HG02840 (cell line): ENCODE data around the gene RAMP1.
"Not testable (repeated sequence)": the region's sequence is repeated elsewhere in the genome, so short reads cannot be mapped to it uniquely, and the experiment has no call there.

ENCODE experiments used
- ATAC-seq: cut with Tn5 transposase; IDR thresholded peaks from one replicate; pipeline ENCODE4 v1.9.1; 2021; ENCODE audit warnings: mild to moderate bottlenecking, moderate library complexity, moderate number of reproducible peaks; ENCODE audit not compliant: unreplicated experiment, low FRiP score

The RAMP1 gene

DNA sequence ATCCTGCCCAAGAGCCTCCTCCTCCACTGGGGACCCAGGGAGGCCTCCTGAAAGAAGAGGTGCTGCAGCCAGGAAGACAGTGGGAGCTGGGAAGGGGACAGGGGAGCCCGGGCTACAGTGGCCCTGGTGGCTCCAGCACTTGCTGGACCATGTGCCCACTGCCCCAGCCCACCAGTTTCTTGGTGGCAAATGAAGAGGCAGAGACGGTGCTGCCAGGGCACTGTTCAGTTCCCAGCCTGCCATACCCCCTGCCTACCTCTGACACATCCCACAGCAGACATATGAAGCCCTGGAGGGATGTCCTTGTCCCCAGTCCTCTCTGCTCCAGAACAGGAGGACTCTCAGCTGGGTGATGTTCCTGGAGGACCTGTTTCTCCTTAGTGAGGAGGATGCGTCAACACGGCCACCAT lies 3.7 kb downstream of the RAMP1 start:
- ATAC-seq: no peak

DNA sequence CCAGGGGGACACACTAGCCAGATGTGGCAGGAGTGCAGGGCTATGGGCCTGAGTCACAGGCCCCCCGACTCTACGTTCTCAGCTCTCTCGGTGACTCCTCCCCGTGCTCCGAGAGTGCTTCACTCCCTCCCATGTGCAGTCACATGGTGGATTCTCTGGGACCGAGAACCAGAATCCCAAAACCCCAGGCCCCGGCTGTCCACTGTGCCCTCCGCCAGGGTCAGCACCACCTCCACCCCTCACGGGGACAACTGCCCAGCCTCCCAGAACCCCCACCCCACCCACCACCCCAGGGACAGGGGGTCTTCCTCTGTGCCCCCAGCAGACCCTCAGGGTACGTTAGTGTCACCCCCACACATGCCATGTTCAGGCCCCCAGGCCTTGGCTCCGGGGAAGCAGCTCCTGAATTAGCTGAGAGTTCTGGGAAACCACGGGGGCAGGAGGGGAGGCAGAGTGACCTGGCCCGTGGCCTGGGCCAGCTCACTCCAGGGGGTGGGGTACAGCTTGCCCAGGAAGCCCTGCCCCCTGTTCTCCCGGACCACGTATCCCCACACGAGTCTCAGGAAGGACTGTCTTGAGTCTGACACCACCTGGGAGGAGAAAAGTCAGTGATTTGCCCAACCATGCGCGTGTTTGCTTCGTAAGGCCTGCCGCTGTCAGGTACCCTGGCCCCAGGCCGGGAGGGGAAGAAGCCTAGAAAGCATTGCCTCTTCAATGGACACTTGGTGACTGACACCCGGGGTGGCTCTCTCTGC lies 4.4 kb downstream of the RAMP1 start:
- no peak for ATAC-seq

DNA sequence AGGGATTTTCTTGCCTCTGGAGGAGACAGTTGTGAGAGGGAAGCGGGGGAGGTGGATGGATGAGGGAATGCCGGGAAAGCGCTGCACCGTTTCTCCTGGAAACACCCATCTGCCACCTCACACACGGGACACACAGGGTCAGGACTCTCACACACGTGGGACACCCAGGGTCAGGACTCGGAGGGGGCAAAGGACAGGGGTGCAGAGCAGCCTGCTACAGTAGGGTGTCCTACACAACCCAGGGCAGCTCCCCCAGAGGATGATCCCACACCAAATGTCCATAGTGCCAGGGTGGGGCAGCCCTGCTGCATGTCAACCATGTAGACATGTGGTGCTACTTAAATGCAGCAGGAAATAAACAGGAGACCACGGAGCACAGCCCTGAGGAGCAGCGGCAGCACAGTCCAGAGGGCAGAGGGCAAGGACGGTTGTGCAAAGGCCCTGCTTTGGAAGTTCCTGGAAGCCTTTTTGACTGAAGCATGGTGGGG lies 5.1 kb downstream of the RAMP1 start:
- ATAC-seq: no peak

DNA sequence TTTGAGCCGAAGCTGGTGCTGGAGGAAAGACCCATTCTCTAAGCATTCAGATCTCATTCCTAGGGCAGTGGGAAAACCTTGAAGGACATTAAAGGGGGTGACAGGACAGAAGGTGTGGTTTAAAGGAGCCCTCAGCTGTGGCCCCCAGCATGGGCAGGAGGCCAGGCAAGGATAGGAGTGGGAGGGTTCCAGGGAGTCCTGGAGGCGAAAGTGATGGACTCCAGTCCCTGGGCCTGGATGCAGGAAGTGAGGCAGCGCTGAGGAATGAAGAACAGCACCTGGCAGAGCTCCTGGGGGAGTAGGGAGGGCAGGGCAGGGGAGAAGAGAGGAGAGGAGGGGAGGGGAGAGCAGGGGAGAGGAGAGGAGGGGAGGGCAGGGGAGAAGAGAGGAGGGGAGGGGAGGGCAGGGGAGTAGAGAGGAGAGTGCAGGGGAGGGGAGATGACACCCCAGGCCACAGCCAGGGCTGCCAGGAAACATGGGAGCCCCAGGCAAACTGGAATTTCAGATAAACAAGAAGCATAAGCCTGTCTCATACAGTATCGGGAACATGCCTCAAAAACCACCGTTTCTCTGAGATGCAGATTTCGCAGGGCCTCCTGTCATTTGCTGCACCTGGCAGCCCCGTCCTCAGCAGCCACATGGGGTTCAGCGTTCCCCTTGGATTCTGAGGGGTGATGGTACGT lies 5.7 kb downstream of the RAMP1 start:
- no peak for ATAC-seq

DNA sequence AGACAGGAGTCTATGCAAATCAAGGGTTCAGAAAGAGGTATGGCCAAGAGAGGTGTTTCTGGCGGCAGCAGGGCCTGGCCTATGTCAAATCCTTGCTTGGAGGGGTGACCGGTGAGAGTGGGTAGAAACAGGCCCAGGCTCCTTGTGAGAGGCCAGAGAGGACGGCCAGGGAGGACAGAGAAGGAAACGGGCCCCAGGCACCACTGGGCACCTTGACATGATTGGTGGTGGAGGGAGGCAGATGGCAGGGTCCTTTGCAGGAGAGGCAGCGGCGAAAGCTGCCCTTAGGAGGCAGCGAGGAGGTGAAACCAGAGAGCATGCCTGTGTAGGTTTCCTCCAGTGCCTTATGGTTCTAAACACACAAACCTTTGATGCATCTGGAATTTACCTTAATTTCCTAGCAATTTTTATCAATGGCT lies 6.2 kb downstream of the RAMP1 start:
- ATAC-seq: no peak

DNA sequence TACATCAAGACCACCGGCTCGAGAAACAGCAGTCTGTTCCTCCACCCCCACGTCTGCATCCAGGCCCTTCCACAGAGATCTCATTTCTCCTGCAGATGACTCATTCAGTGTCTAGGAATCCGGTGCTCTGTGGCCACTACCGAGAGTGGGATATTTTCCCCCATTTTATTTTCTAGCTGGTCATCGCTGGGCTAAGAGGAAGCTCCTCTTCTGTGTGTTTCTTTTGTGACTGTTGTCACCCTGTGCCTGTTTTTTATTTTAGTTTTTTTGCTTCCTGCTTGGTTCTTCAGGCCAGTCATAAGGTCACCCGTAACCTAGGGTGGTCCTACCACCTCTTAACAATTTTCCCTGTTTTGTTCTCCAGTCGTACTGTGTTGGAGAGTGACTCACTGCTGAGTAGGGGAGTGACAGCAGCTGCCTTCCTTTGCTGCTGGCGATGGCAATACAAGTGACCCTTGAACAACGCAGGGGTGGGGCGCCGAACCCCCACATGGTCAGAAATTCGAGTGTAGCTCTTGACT lies 6.7 kb downstream of the RAMP1 start:
- no peak for ATAC-seq

DNA sequence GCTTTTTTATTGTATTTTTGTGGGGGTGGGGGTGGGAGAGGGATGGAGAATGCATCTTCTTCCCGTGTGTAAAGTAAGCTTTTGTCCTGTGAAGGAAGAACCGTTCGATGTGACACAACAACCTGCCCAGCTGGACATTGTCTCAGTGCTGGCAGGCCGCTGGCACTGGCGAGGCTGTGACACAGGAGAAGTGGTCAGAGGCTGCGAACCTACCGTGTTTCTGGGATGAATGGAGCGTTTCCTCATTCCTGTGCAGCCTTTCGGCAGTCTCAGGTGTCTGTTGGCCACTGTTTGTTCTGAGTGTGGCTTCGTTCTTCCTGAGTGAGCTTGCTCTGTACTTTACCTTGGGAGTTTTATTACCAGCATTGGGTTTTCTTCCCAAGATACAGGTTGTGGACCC lies 8.0 kb downstream of the RAMP1 start:
- ATAC-seq: no peak

DNA sequence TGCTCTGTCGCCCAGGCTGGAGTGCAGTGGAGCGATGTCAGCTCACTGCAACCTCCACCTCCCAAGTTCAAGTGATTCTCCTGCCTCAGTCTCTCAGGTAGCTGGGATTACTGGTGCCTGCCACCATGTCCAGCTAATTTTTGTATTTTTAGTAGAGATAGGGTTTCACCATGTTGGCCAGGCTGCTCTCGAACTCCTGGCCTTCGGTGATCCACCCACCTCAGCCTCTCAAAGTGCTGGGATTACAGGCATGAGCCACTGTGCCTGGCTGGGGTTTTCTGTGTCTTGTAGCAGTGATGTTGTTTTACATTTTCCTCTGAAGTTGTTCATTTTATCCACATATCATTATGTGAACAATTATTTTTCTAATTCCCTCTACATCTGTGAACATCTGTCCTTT lies 8.7 kb downstream of the RAMP1 start:
- not testable (repeated sequence) for ATAC-seq

DNA sequence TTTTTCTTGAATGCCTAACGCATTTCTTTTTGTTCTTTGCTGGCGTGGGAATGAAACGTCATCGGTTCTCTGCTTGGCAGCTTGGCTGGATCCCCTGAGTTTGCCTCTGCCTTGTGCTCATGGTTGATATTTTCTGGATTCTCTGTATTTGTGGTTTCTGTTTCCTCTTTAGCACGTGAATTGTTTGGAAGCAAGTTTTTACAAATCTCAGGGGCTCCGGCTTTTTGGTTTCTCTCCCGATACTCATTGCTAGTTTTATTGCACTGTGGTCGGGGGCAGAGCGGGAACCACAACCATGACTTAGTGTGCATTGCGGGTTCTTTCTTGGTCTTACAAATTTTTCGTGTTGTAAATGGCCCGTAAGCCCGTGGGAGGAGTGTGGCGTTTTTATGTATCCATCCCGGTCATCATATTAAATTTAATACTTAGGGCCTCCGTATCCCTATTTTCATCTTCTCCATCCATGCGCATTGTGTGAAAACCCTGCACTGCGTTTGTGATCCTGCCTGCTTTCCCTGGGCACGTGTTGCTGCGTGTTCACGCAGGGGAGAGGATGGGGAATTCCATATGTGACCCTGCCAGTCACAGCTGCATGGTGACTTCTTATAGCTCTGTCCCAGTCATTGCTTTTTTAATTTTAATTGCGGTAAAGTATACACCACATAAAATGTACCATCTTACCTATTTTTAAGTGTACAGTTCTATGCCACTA lies 9.4 kb downstream of the RAMP1 start:
- no peak for ATAC-seq

DNA sequence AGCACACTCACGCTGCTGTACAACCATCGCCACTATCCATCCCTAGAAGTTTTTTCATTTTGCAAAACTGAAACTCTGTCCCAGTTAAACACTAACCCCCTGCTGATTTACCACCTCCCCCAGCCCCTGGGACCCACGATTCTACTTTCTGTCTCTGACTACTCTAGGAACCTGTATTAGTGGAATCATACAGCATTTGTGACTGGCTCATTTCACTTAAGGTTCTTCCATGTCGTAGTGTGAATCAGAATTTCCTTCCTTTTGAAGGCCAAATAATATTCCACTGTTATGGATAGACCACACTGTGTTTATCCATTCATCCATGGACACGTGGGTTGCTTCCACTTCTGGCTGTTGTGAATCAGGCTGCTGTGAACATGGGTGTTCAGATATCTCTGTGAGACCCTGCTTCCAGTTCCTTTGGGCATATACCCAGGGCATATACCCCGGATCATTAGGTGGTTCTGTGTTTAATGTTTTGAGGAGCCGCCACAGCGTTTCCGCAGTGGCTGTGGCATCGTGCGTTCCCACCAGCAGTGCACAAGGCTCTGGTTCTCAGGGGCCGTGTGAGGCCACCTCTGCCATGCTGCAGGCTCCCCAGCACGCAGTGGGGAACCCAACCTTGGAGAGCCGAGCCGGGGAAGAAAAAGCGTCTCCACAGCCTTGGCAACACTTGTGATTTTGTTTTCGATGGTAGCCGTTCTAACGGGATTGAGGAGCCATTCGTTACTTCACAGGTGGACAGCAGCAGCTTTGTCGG lies 10.1 kb downstream of the RAMP1 start:
- ATAC-seq: no peak

DNA sequence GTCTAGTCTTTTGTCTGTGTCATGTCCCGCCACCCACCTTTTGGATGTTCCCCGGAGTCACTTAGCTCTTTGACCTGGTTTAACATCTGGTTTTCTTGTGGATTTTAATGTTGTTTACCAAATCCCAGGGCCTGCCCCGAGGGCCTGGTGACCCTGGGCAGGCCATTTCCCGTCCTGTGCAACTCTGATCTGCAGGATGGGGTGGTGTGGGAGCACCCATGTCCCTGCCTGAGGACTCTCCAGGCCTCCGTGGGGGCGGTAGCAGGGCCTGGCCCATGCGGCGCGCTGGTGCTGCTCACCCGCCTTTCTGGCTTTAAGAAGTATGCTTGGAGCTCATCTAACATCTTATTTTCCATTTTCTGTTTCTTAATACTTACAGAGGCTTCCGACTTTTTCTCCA lies 10.7 kb downstream of the RAMP1 start:
- no peak for ATAC-seq

DNA sequence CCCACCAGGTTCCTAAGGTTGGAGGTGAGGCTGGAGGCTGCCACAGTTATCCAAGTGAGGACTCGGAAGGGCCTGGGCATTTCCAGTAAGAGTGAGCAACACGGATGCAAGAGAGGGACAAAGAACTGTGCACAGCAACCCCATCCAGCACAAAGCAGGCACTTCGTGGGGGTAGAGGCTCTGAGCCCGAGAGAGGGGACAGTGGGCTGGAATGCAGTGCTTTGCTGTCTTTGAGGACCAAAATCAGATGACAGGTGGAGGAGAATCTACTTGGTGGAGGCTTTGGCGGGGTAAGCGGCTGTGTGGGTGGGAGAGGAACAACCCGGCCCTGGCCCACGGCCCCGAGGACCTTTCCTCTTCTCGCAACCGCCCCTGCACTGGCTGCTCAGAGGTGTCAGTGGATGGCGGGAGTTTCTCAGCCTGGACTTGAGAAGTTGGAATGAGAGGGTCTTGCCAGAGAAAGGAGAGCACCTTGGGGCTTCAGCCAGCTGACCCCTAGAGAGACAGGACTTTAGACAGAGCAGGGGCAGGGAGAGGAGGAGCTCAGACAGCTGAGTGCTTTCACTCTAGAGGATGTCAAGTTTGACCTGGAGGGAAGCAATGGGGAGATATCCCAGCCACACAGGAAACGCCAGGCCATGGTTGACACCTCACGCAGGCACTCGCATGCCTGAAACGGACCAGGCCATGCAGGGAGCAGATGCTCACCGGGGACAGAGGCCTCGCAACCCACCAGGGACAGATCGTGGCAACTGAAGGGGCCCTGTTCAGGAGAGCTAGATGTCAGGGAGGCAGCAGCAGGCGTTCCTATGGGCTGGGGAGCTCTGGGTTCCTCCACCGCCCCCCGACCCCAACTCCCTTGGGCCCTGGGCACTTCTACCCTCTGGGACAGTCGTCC lies 11.6 kb downstream of the RAMP1 start:
- ATAC-seq: no peak

DNA sequence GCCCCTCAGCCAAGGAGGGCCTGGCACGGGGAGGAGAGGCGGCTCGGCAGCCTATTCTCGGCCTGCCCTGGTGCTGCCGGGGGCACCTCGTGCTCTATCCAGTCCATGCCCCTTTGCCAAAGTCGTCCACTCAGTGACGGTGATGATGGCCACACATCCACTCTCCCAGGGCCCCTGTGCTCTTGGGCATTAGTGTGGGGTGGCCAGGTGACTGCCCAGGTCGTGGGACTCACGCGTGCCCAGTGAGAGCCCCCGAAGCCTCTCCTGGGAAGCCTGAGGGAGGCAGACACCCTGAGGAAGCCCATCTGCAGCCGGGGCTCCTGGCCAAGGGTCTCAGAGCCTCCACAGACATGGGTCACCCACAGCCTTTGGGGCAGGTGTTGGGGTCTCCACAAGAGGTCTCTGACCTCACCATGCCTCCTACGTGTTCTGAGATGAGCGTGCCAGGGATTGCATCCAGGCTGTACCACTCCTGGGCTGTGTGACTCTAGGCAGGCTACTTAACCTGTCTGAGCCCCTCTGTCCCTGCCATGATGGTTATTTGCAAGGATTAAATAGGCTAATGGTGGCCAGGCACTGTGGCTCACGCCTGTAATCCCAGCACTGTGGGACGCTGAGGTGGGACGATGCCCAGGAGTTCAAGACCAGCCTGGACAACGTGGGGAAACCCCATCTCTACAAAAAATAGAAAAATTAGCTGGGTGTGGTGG lies 12.9 kb downstream of the RAMP1 start:
- ATAC-seq: no peak

DNA sequence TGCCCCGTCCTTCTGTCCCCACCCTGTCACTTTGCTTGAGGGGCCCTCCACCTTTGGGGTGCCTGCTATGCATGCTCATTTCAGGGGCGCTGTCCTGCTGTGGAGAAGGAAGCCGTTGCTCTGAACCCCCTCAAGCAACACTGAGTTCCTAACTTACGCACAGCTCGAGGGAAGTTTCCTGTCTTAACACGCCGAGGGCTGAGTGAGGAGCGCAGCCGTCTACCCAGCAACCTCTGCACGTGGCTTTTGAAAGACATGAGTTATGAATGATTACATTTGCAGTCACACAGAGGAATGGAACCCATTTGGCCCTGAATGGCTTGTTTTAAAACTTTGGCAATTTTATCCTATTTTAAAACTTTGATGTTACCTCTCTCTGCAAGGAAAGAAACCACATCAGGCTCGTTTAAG lies 14.0 kb downstream of the RAMP1 start:
- ATAC-seq: no peak

DNA sequence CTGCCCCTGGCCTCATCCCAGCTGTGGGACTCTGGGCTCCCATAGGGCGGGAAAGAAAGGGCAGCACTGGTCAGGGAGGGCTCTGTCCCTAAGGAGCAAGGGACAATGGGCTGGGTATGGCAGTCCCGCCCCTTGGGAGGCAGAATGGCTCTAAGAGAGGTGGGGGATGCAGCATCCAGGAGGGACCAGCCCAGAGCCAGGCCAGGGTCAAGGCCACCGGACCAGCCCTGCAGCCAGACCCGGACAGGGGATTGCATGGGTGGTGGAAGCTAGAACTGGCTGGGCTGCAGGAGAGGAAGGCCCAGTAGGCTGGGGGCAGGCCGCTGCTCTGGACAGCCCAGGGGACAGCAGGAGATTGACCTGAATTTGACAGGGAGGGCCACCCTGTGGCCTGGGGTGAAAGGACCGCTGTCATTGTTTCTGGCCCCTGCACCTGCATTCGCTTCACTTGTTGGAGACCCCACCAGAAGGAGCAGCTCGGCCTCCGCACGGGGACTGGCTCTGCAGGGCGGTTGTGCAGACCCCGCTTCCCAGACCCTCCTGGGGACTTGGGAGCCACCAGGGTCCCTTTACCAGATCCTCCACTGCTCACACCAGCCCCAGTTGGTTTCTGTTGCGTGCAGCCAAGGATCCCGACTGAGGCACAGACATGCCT lies 14.6 kb downstream of the RAMP1 start:
- ATAC-seq: no peak

DNA sequence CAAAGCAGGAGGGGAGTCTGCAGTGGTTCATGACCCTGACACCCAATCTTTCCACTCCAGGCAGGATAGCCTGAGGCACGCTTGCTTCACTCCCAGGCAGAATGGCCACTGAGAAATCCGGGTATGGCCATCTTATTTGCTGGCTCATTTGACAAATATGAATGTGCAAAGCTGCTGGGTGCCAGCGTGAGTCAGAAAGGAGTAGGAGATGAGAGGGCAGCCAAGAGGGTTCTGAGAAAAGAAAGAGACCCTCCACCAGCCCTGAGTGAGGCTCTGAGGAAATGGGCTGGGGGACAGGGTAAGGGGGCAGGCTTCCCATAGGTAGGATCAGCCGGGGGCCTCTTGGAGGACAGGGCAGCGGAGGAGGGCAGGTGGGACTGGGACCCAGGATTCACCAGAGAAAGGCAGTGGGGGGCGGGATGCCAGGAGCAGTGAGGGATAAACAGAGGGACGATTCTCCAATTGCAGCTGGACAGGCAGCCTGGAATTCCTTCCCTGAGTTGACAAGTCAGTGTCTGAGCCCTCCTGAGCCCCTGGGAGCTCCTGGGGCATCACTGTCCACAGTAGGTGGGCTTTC lies 15.2 kb downstream of the RAMP1 start:
- ATAC-seq: no peak

DNA sequence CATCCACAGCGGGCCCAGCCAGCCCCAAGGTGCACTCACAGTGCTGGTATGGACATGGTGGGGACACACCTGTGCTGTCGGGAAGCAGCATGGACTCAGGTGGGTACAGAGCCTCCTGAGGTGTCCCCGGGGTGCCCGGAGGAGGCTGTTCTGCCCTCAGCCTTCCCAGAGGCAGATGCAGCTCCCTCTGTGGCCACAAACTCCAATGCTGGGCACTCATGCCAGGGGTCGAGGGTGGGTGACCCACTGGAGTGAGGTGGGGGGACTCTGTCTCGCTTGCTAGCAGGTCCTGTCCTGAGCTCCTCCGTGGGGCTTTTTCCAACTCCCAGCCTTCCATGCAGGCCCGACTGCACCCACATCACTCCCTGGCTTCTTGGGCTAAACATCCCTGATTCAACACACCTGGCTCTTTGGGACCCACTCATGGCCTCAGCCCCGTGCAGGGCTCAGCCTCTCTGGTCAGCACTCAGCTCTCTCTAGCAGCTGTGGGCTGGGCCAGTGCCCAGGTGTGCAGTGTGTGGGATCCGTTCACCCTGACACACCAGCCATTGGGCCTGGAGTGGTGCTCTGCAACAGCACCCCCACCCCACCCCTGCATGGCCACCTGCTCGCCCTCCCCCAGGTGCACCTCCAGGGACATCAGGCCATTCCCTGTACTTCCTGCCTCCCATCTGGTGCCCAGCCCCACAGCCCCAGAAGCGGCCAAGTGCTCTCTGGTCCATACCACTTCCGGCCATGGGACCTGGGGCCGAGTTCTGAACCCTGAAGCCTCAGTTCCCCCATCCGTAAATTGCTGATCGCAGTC lies 16.0 kb downstream of the RAMP1 start:
- no peak for ATAC-seq
